Common myeloid progenitor, CD34-positive (primary cell): ENCODE measurements around the gene SYT2.

ENCODE experiments used
- CTCF ChIA-PET: fragments of 350-600 bp; sonication (Branson Sonifier 250); formaldehyde crosslinking; loops from one replicate; lab custom pipeline; 2021; ENCODE audit warnings: antibody characterized with exemption; lab: Charles Lee
- POLR2A ChIA-PET: fragments of 350-600 bp; sonication (Branson Sonifier 250); formaldehyde crosslinking; loops from one replicate; lab custom pipeline; 2021; ENCODE audit warnings: antibody characterized with exemption; lab: Charles Lee
- DNase-seq, 3 donors: peaks; one replicate each; pipeline versions ENCODE4 v3.0.0 to v3.0.0-alpha.2; 2013
- H3K27ac ChIP-seq, 2 experiments: 1 replicate in 1 of 2; 2 replicates in 1 of 2; pipeline ENCODE4 v1.7.0; 2013; ENCODE audit warnings: inconsistent platforms in 2 of 2, low read length in 2 of 2, mild to moderate bottlenecking in 2 of 2, low read depth in 1 of 2, moderate library complexity in 1 of 2; ENCODE audit not compliant: severe bottlenecking in 2 of 2, insufficient read depth in 1 of 2, poor library complexity in 1 of 2
- H3K27me3 ChIP-seq, 5 experiments: replicated peaks in 2 of 5; 1 replicate in 3 of 5; 2 replicates in 2 of 5; pipeline versions ENCODE4 v1.6.1 to v1.7.0; 2013; ENCODE audit warnings: low read length in 4 of 5, mild to moderate bottlenecking in 2 of 5, moderate library complexity in 2 of 5, inconsistent platforms in 1 of 5; ENCODE audit not compliant: insufficient read depth in 5 of 5, control insufficient read depth in 4 of 5
- H3K36me3 ChIP-seq, 4 experiments: 1 replicate in 2 of 4; 2 replicates in 2 of 4; pipeline versions ENCODE4 v1.6.1 to v1.7.0; 2013; ENCODE audit warnings: low read length in 3 of 4, control low read depth in 1 of 4, mild to moderate bottlenecking in 1 of 4; ENCODE audit not compliant: control insufficient read depth in 4 of 4, insufficient read depth in 4 of 4
- H3K4me1 ChIP-seq, 4 experiments: 1 replicate in 3 of 4; 2 replicates in 1 of 4; pipeline versions ENCODE4 v1.6.1 to v1.7.1; 2013; ENCODE audit warnings: low read length in 3 of 4, mild to moderate bottlenecking in 3 of 4, control low read depth in 1 of 4, inconsistent platforms in 1 of 4, moderate library complexity in 1 of 4; ENCODE audit not compliant: control insufficient read depth in 4 of 4, insufficient read depth in 4 of 4; ENCODE audit errors: control extremely low read depth in 1 of 4
- H3K4me3 ChIP-seq, 7 experiments: 1 replicate in 4 of 7; 2 replicates in 3 of 7; pipeline versions ENCODE4 v1.5.1 to v1.7.0; 2013; ENCODE audit warnings: mild to moderate bottlenecking in 7 of 7, low read length in 6 of 7, moderate library complexity in 6 of 7, inconsistent platforms in 2 of 7, low read depth in 2 of 7, control low read depth in 1 of 7; ENCODE audit not compliant: insufficient read depth in 4 of 7, control insufficient read depth in 1 of 7; ENCODE audit errors: extremely low read depth in 1 of 7
- H3K9me3 ChIP-seq, 5 experiments: 1 replicate in 4 of 5; 2 replicates in 1 of 5; pipeline versions ENCODE4 v1.6.1 to v1.7.1; 2013; ENCODE audit warnings: low read length in 4 of 5, mild to moderate bottlenecking in 2 of 5, inconsistent platforms in 1 of 5, low read depth in 1 of 5, moderate library complexity in 1 of 5; ENCODE audit not compliant: control insufficient read depth in 4 of 5, insufficient read depth in 2 of 5; ENCODE audit errors: control extremely low read depth in 1 of 5
- WGBS: methylation state at CpG from one replicate; pipeline ENCODE4 v1.1.5; 2013; ENCODE audit not compliant: insufficient coverage; 5-methylcytosine and 5-hydroxymethylcytosine counted together

Gene SYT2

GRCh38 chr1:202592146-202592545 is 118.1 kb downstream of the SYT2 start:
- no peaks in the 10 kb centered on the region for H3K4me1 ChIP-seq
- 97% methylated on average over 5 of the region's 7 CpGs for WGBS

GRCh38 chr1:202591515-202591914 is 118.7 kb downstream of the SYT2 start:
- Histone ChIP-seq H3K4me3 (no peak overlapping the region), H3K36me3 (no peaks in the 10 kb centered on the region), H3K27ac (no peak overlapping the region), H3K9me3 (no peaks in the 10 kb centered on the region), H3K4me1 (peaks cover 0 to under 1% (median 0%) of the 10 kb centered on the region in 4 experiments), H3K27me3 (peaks cover 0 to 3% (median 0%) of the 10 kb centered on the region in 5 experiments)
- CTCF ChIA-PET: no interaction called here
- POLR2A ChIA-PET: no interaction called here
- no peak for DNase-seq
- WGBS: 95% methylated on average over 4 of the region's 7 CpGs

More at GRCh38 chr1:202592146-202592545, 118.1 kb downstream of the SYT2 start:
- H3K27ac ChIP-seq: no peak overlapping the region
- ChIA-PET POLR2A (no interaction called here), CTCF (no interaction called here)
- no peak overlapping the region for H3K4me3 ChIP-seq
- H3K27me3 ChIP-seq: peaks cover 0 to 6% (median 0%) of the 10 kb centered on the region in 5 experiments
- no peaks in the 10 kb centered on the region for H3K9me3 ChIP-seq
- H3K36me3 ChIP-seq: no peaks in the 10 kb centered on the region
- DNase-seq: no peak

- H3K27me3 ChIP-seq: peaks cover 0 to 3% (median 0%) of the 10 kb centered on the region in 5 experiments
- H3K9me3 ChIP-seq: no peaks in the 10 kb centered on the region
- DNase-seq: no peak
- ChIA-PET POLR2A (no interaction called here), CTCF (interaction anchor here (1.2 kb wide), 2 partner anchors 16 to 35 kb away, joined by 4 read pairs; no protein-coding TSS in a partner anchor)
- H3K4me1 ChIP-seq: peaks cover 0 to 4% (median 0%) of the 10 kb centered on the region in 4 experiments
- no peak overlapping the region for H3K27ac ChIP-seq
- WGBS: 100% methylated on average over 4 of the region's 5 CpGs
- H3K36me3 ChIP-seq: no peaks in the 10 kb centered on the region
- H3K4me3 ChIP-seq: no peak overlapping the region
These were observed 119.3 kb downstream of the SYT2 start for GRCh38 chr1:202590975-202591411.

- 100% methylated on average over 1 of the region's 4 CpGs for WGBS
- Histone ChIP-seq H3K4me1 (peaks cover 0 to 4% (median 0%) of the 10 kb centered on the region in 4 experiments), H3K9me3 (no peaks in the 10 kb centered on the region), H3K27me3 (peaks cover 0 to 3% (median 0%) of the 10 kb centered on the region in 5 experiments), H3K4me3 (no peak overlapping the region), H3K27ac (no peak overlapping the region), H3K36me3 (no peaks in the 10 kb centered on the region)
- DNase-seq: no peak
- ChIA-PET POLR2A (no interaction called here), CTCF (interaction anchor here (1.1 to 1.2 kb wide), 3 partner anchors 15 to 67 kb away, joined by 3 to 4 read pairs (median 4); no protein-coding TSS in a partner anchor)
These were observed 120.1 kb downstream of the SYT2 start for GRCh38 chr1:202590126-202590525.

GRCh38 chr1:202589190-202589930 is 120.9 kb downstream of the SYT2 start:
- Histone ChIP-seq H3K27me3 (no peaks in the 10 kb centered on the region), H3K36me3 (no peaks in the 10 kb centered on the region), H3K9me3 (no peaks in the 10 kb centered on the region), H3K4me1 (peaks cover 0 to 4% (median 0%) of the 10 kb centered on the region in 4 experiments), H3K27ac (no peak overlapping the region), H3K4me3 (no peak overlapping the region)
- ChIA-PET CTCF (interaction anchor here (1.1 to 1.5 kb wide), 3 partner anchors 11 to 68 kb away, joined by 3 to 4 read pairs (median 4); no protein-coding TSS in a partner anchor), POLR2A (no interaction called here)
- 90% methylated on average over 5 of the region's 8 CpGs for whole genome bisulfite sequencing
- no peak for DNase-seq

- Histone ChIP-seq H3K27me3 (no peaks in the 10 kb centered on the region), H3K9me3 (no peaks in the 10 kb centered on the region), H3K36me3 (no peaks in the 10 kb centered on the region), H3K27ac (no peak overlapping the region), H3K4me3 (no peak overlapping the region), H3K4me1 (peaks cover 0 to 4% (median 0%) of the 10 kb centered on the region in 4 experiments)
- WGBS: 87% methylated on average over 4 of the region's 4 CpGs
- ChIA-PET CTCF (interaction anchor here (1.1 to 2.1 kb wide), 3 partner anchors 10 to 69 kb away, joined by 3 to 5 read pairs (median 4); no protein-coding TSS in a partner anchor), POLR2A (no interaction called here)
- no peak for DNase-seq
These were observed 121.6 kb downstream of the SYT2 start for GRCh38 chr1:202588503-202589189.
